ENCODE measurements around the gene HSPG2.

HSPG2 gene

GRCh38 chr1:21882721-21883415, 54.2 kb downstream of the HSPG2 start:
- H3K36me3 ChIP-seq = no peaks in the 10 kb centered on the region; the same call in none of the 2 replicates
- H3K27me3 ChIP-seq (ENCODE audit: insufficient read depth, low read depth, severe bottlenecking) = no peaks in the 10 kb centered on the region
- no peak overlapping the region for H3K4me3 ChIP-seq (ENCODE audit: low read depth, low read length)
- H3K9me3 ChIP-seq (ENCODE audit: severe bottlenecking) = no peaks in the 10 kb centered on the region
- TF ChIP-seq CTCF (IDR thresholded peaks at IDR 0.05; ENCODE audit: low read depth, low read length) = no peak
- DNase-seq = no peak
- H3K27ac ChIP-seq = no peak overlapping the region

GRCh38 chr1:21881250-21881649, 55.9 kb downstream of the HSPG2 start:
- Histone ChIP-seq H3K4me3 (ENCODE audit: low read depth, low read length) (no peak overlapping the region), H3K36me3 (no peaks in the 10 kb centered on the region; the same call in none of the 2 replicates)
- no peak for TF ChIP-seq CTCF (IDR thresholded peaks at IDR 0.05; ENCODE audit: low read depth, low read length)

GRCh38 chr1:21880619-21880970, 56.5 kb downstream of the HSPG2 start:
- no peak for DNase-seq

More at GRCh38 chr1:21881250-21881649, 55.9 kb downstream of the HSPG2 start:
- Histone ChIP-seq H3K27me3 (ENCODE audit: insufficient read depth, low read depth, severe bottlenecking) (no peaks in the 10 kb centered on the region), H3K27ac (no peak overlapping the region), H3K9me3 (ENCODE audit: severe bottlenecking) (no peaks in the 10 kb centered on the region)
- no peak for DNase-seq

GRCh38 chr1:21879928-21880618, 57.0 kb downstream of the HSPG2 start:
- no peak overlapping the region for H3K27ac ChIP-seq
- no peak overlapping the region for H3K4me3 ChIP-seq (ENCODE audit: low read depth, low read length)
- DNase-seq = no peak
- no peaks in the 10 kb centered on the region; the same call in none of the 2 replicates for H3K36me3 ChIP-seq
- no peaks in the 10 kb centered on the region for H3K27me3 ChIP-seq (ENCODE audit: insufficient read depth, low read depth, severe bottlenecking)
- no peak for TF ChIP-seq CTCF (IDR thresholded peaks at IDR 0.05; ENCODE audit: low read depth, low read length)
- H3K9me3 ChIP-seq (ENCODE audit: severe bottlenecking) = no peaks in the 10 kb centered on the region

More at GRCh38 chr1:21880619-21880970, 56.5 kb downstream of the HSPG2 start:
- Histone ChIP-seq H3K36me3 (no peaks in the 10 kb centered on the region; the same call in none of the 2 replicates), H3K4me3 (ENCODE audit: low read depth, low read length) (no peak overlapping the region), H3K27me3 (ENCODE audit: insufficient read depth, low read depth, severe bottlenecking) (no peaks in the 10 kb centered on the region), H3K27ac (no peak overlapping the region), H3K9me3 (ENCODE audit: severe bottlenecking) (no peaks in the 10 kb centered on the region)
- no peak for TF ChIP-seq CTCF (IDR thresholded peaks at IDR 0.05; ENCODE audit: low read depth, low read length)

- no peak overlapping the region for H3K4me3 ChIP-seq (ENCODE audit: low read depth, low read length)
- H3K27ac ChIP-seq = no peak overlapping the region
- H3K27me3 ChIP-seq (ENCODE audit: insufficient read depth, low read depth, severe bottlenecking) = no peaks in the 10 kb centered on the region
- DNase-seq = no peak
- H3K36me3 ChIP-seq = no peaks in the 10 kb centered on the region; the same call in none of the 2 replicates
- H3K9me3 ChIP-seq (ENCODE audit: severe bottlenecking) = no peaks in the 10 kb centered on the region
- TF ChIP-seq CTCF (IDR thresholded peaks at IDR 0.05; ENCODE audit: low read depth, low read length) = no peak
Observed at GRCh38 chr1:21878840-21879478, 58.2 kb downstream of the HSPG2 start.
